HG03045 (cell line): ENCODE data around the gene CHI3L2.

ENCODE experiments used
- ATAC-seq: cut with Tn5 transposase; IDR thresholded peaks from one replicate; pipeline ENCODE4 v1.9.1; 2021; ENCODE audit warnings: mild to moderate bottlenecking, moderate library complexity; ENCODE audit not compliant: unreplicated experiment

The CHI3L2 gene

GRCh38 chr1:111219557-111220286 is 7.8 kb upstream of the CHI3L2 start:
- ATAC-seq: peak; percentile 18

- no peak for ATAC-seq
These were observed 7.1 kb upstream of the CHI3L2 start for GRCh38 chr1:111220302-111220890.

- no peak for ATAC-seq
These were observed 6.3 kb upstream of the CHI3L2 start for GRCh38 chr1:111221276-111221632.

GRCh38 chr1:111221633-111222291 is 5.8 kb upstream of the CHI3L2 start:
- peak; percentile 61 for ATAC-seq

GRCh38 chr1:111222308-111223125 is 5.0 kb upstream of the CHI3L2 start:
- peak; percentile 38 for ATAC-seq

GRCh38 chr1:111223126-111223685 is 4.3 kb upstream of the CHI3L2 start:
- no peak for ATAC-seq

- no peak for ATAC-seq
These were observed 2.4 kb upstream of the CHI3L2 start for GRCh38 chr1:111225091-111225490.

- ATAC-seq: no peak
These were observed 1.7 kb upstream of the CHI3L2 start for GRCh38 chr1:111225717-111226400.

- no peak for ATAC-seq
These were observed 586 bp downstream of the CHI3L2 start for GRCh38 chr1:111227851-111228747.

GRCh38 chr1:111228748-111229126 is 1.2 kb downstream of the CHI3L2 start:
- ATAC-seq: no peak

- ATAC-seq: no peak
These were observed 4.6 kb downstream of the CHI3L2 start for GRCh38 chr1:111232134-111232533.

GRCh38 chr1:111234258-111234657 is 6.7 kb downstream of the CHI3L2 start:
- no peak for ATAC-seq

- ATAC-seq: no peak
These were observed 7.4 kb downstream of the CHI3L2 start for GRCh38 chr1:111234866-111235265.

GRCh38 chr1:111236379-111236778 is 8.9 kb downstream of the CHI3L2 start:
- ATAC-seq: no peak

- ATAC-seq: no peak
These were observed 9.3 kb downstream of the CHI3L2 start for GRCh38 chr1:111236806-111237205.

- no peak for ATAC-seq
These were observed 10.7 kb downstream of the CHI3L2 start for GRCh38 chr1:111238056-111238795.

- ATAC-seq: no peak
These were observed 14.3 kb downstream of the CHI3L2 start for GRCh38 chr1:111241797-111242196.

GRCh38 chr1:111242805-111243523 is 15.5 kb downstream of the CHI3L2 start:
- ATAC-seq: no peak
